H1 (cell line): ENCODE measurements around the gene FBXO28. TPM values are rescaled to one million over a fixed set of nuclear protein-coding genes. Genes with fewer than 3 reads are reported as not detected.

Experiments used
- CTCF ChIA-PET: fragments of 300-600 bp; sonication (Branson Sonifier 250); formaldehyde crosslinking; loops from one replicate; lab custom pipeline; 2021; ENCODE audit not compliant: partially characterized antibody; lab: Charles Lee
- POLR2A ChIA-PET: fragments of 300-600 bp; sonication (Branson Sonifier 250); formaldehyde crosslinking; loops from one replicate; lab custom pipeline; 2021; ENCODE audit warnings: inconsistent platforms; ENCODE audit not compliant: partially characterized antibody; lab: Charles Lee
- DNase-seq, 2 experiments: peaks; one replicate each; pipeline versions ENCODE4 v3.0.0 to v3.0.0-alpha.2; 2010 to 2022; ENCODE audit warnings: low spot score in 2 of 2, low read depth in 1 of 2, mixed read lengths in 1 of 2
- FAIRE-seq: peaks from 2 replicates; lab custom pipeline; 2011; peaks lifted over from hg19 to GRCh38; lab: Jason Lieb, UNC
- H2AFZ ChIP-seq: 2 replicates; pipeline ENCODE4 v1.8.1; 2012; ENCODE audit warnings: low read length, inconsistent platforms
- H2AK5ac ChIP-seq: 2 replicates; pipeline ENCODE4 v1.6.1; 2013; ENCODE audit warnings: low read depth, low read length
- H2BK120ac ChIP-seq: replicated peaks from 2 replicates; pipeline ENCODE3; 2013; ENCODE audit warnings: low read depth, low read length, inconsistent platforms
- H2BK12ac ChIP-seq: 2 replicates; pipeline ENCODE4 v1.6.1; 2013; ENCODE audit warnings: low read depth, low read length
- H2BK15ac ChIP-seq: 2 replicates; pipeline ENCODE4 v1.6.1; 2013; ENCODE audit warnings: low read length
- H2BK20ac ChIP-seq: 2 replicates; pipeline ENCODE4 v1.6.1; 2013; ENCODE audit warnings: low read length
- H2BK5ac ChIP-seq: 2 replicates; pipeline ENCODE4 v1.6.1; 2013; ENCODE audit warnings: low read depth, low read length
- H3K14ac ChIP-seq: 2 replicates; pipeline ENCODE4 v1.6.1; 2013; ENCODE audit warnings: inconsistent platforms; ENCODE audit not compliant: insufficient read length
- H3K18ac ChIP-seq: 2 replicates; pipeline ENCODE4 v1.6.1; 2013; ENCODE audit warnings: low read length; ENCODE audit errors: extremely low read depth
- H3K23ac ChIP-seq: 2 replicates; pipeline ENCODE4 v1.6.1; 2013; ENCODE audit warnings: inconsistent platforms; ENCODE audit not compliant: insufficient read length
- H3K23me2 ChIP-seq: 2 replicates; pipeline ENCODE4 v1.6.1; 2013; ENCODE audit warnings: low read depth, low read length
- H3K27ac ChIP-seq: 2 replicates; pipeline ENCODE4 v1.6.1; 2011; ENCODE audit warnings: low read depth, low read length, inconsistent platforms
- H3K27me3 ChIP-seq, 4 experiments: replicated peaks in 1 of 4; 1 replicate in 1 of 4; 2 replicates in 3 of 4; pipeline versions ENCODE4 v1.6.1 to v1.8.1; 2011 to 2013; ENCODE audit warnings: low read length in 3 of 4, mild to moderate bottlenecking in 3 of 4, inconsistent platforms in 2 of 4, mixed read lengths in 2 of 4, moderate library complexity in 1 of 4; ENCODE audit not compliant: control insufficient read depth in 3 of 4, insufficient read depth in 3 of 4; ENCODE audit errors: extremely low read depth in 1 of 4
- H3K36me3 ChIP-seq, 4 experiments: 2 replicates each; pipeline versions ENCODE4 v1.6.1 to v1.8.1; 2011 to 2013; ENCODE audit warnings: mild to moderate bottlenecking in 4 of 4, low read length in 3 of 4, moderate library complexity in 2 of 4, control low read depth in 1 of 4, inconsistent platforms in 1 of 4; ENCODE audit not compliant: insufficient read depth in 4 of 4, control insufficient read depth in 2 of 4
- H3K4ac ChIP-seq: replicated peaks from 2 replicates; pipeline ENCODE3; 2013; ENCODE audit warnings: low read length, low read depth, mixed read lengths, inconsistent platforms; ENCODE audit not compliant: insufficient read length
- H3K4me1 ChIP-seq, 4 experiments: replicated peaks in 1 of 4; 1 replicate in 1 of 4; 2 replicates in 3 of 4; pipeline versions ENCODE4 v1.6.1 to v1.8.1; 2011 to 2013; ENCODE audit warnings: low read length in 3 of 4, inconsistent platforms in 2 of 4, mixed read lengths in 1 of 4; ENCODE audit not compliant: insufficient read depth in 4 of 4, control insufficient read depth in 3 of 4
- H3K4me2 ChIP-seq, 2 experiments: 2 replicates each; pipeline versions ENCODE4 v1.6.1 to v1.8.1; 2011 to 2013; ENCODE audit warnings: low read depth in 2 of 2, low read length in 2 of 2, control low read depth in 1 of 2, inconsistent platforms in 1 of 2, mild to moderate bottlenecking in 1 of 2; ENCODE audit not compliant: insufficient read depth in 1 of 2
- H3K4me3 ChIP-seq, 4 experiments: fragments of 200-600, 300-600 bp in 1 of 4; sonication (generic), shearing (Covaris generic), sonication (Bioruptor Twin) in 1 of 4; 2 replicates each; pipeline versions ENCODE4 v1.5.1 to v1.8.1; 2011 to 2016; ENCODE audit warnings: low read length in 4 of 4, low read depth in 3 of 4, control low read depth in 2 of 4, inconsistent platforms in 2 of 4, mild to moderate bottlenecking in 2 of 4, mixed read lengths in 1 of 4, moderate library complexity in 1 of 4; ENCODE audit not compliant: insufficient read depth in 2 of 4; ENCODE audit errors: extremely low read depth in 1 of 4
- H3K56ac ChIP-seq: replicated peaks from 2 replicates; pipeline ENCODE3; 2013; ENCODE audit warnings: low read depth, mild to moderate bottlenecking, mixed read lengths, low read length, inconsistent platforms; ENCODE audit not compliant: insufficient read length
- H3K79me1 ChIP-seq: 2 replicates; pipeline ENCODE4 v1.6.1; 2013; ENCODE audit warnings: low read depth, low read length, control low read depth
- H3K79me2 ChIP-seq, 2 experiments: 2 replicates each; pipeline versions ENCODE4 v1.6.1 to v1.8.1; 2012 to 2013; ENCODE audit warnings: low read length in 2 of 2, mild to moderate bottlenecking in 2 of 2, inconsistent platforms in 1 of 2; ENCODE audit not compliant: insufficient read depth in 2 of 2, control insufficient read depth in 1 of 2
- H3K9ac ChIP-seq, 4 experiments: replicated peaks in 1 of 4; 1 replicate in 1 of 4; 2 replicates in 3 of 4; pipeline versions ENCODE4 v1.6.1 to v1.8.1; 2011 to 2013; ENCODE audit warnings: low read depth in 3 of 4, low read length in 3 of 4, control low read depth in 2 of 4, mild to moderate bottlenecking in 2 of 4, moderate library complexity in 2 of 4, inconsistent platforms in 1 of 4; ENCODE audit errors: extremely low read depth in 1 of 4
- H3K9me3 ChIP-seq, 2 experiments: 2 replicates each; pipeline versions ENCODE4 v1.6.1 to v1.8.1; 2012 to 2013; ENCODE audit warnings: mild to moderate bottlenecking in 2 of 2, moderate library complexity in 2 of 2, control low read depth in 1 of 2, inconsistent platforms in 1 of 2, low read depth in 1 of 2, low read length in 1 of 2, mixed read lengths in 1 of 2; ENCODE audit not compliant: insufficient read depth in 2 of 2
- H4K20me1 ChIP-seq, 2 experiments: replicated peaks in 1 of 2; 2 replicates each; pipeline versions ENCODE3 to v1.8.1; 2011 to 2013; ENCODE audit warnings: inconsistent platforms in 2 of 2, low read length in 2 of 2, mild to moderate bottlenecking in 1 of 2; ENCODE audit not compliant: insufficient read depth in 2 of 2, control insufficient read depth in 1 of 2
- H4K5ac ChIP-seq: 2 replicates; pipeline ENCODE4 v1.6.1; 2013; ENCODE audit warnings: low read length, low read depth, mixed read lengths, inconsistent platforms; ENCODE audit not compliant: insufficient read length
- H4K8ac ChIP-seq: 2 replicates; pipeline ENCODE4 v1.8.0; 2013; ENCODE audit warnings: mild to moderate bottlenecking, moderate library complexity, low read length, inconsistent platforms; ENCODE audit not compliant: insufficient read depth; ENCODE audit errors: extremely low read depth
- H4K91ac ChIP-seq: replicated peaks from 2 replicates; pipeline ENCODE3; 2013; ENCODE audit warnings: low read length, mixed read lengths, inconsistent platforms; ENCODE audit not compliant: insufficient read length
- BACH1 ChIP-seq: IDR thresholded peaks from 2 replicates; pipeline ENCODE4 v1.6.1; 2012; ENCODE audit warnings: low read length, improper control_type of control experiment
- BCL11A ChIP-seq, 2 experiments: IDR thresholded peaks; one replicate each; pipeline ENCODE4 v1.6.1; 2011; ENCODE audit warnings: low read depth in 2 of 2, low read length in 2 of 2, mild to moderate bottlenecking in 2 of 2
- EGR1 ChIP-seq: IDR thresholded peaks from 2 replicates; pipeline ENCODE4 v1.6.1; 2011; ENCODE audit warnings: low read depth, low read length, borderline replicate concordance
- HDAC2 ChIP-seq, 2 experiments: fragments of 300-600 bp in 1 of 2; sonication (generic) in 1 of 2; IDR thresholded peaks; 2 replicates each; pipeline ENCODE4 v1.6.1; 2011 to 2012; ENCODE audit warnings: low read depth in 2 of 2, low read length in 2 of 2, mild to moderate bottlenecking in 2 of 2, moderate library complexity in 2 of 2, borderline replicate concordance in 1 of 2, inconsistent platforms in 1 of 2
- KDM4A ChIP-seq: IDR thresholded peaks from one replicate; pipeline ENCODE4 v1.7.1; 2012; ENCODE audit warnings: low read depth, mild to moderate bottlenecking, moderate library complexity, low read length, inconsistent platforms; ENCODE audit not compliant: severe bottlenecking
- NANOG ChIP-seq: IDR thresholded peaks from 2 replicates; pipeline ENCODE4 v1.6.1; 2011; ENCODE audit warnings: low read length, low read depth, mild to moderate bottlenecking, inconsistent platforms; ENCODE audit not compliant: insufficient read depth, poor library complexity, severe bottlenecking
- SAP30 ChIP-seq: fragments of 300-600 bp; sonication (generic); IDR thresholded peaks from 2 replicates; pipeline ENCODE4 v1.7.1; 2012; ENCODE audit warnings: low read length, moderate library complexity, mild to moderate bottlenecking, inconsistent platforms; ENCODE audit not compliant: insufficient read depth, insufficient replicate concordance
- SIN3A ChIP-seq, 2 experiments: IDR thresholded peaks in 1 of 2; conservative IDR thresholded peaks in 1 of 2; 2 replicates each; pipeline ENCODE4 v1.6.1; 2011 to 2012; ENCODE audit warnings: low read length in 2 of 2, improper control_type of control experiment in 1 of 2, low read depth in 1 of 2, mild to moderate bottlenecking in 1 of 2
- SP1 ChIP-seq: IDR thresholded peaks from 2 replicates; pipeline ENCODE4 v1.6.1; 2011; ENCODE audit warnings: low read depth, low read length
- TAF1 ChIP-seq: IDR thresholded peaks from 2 replicates; pipeline ENCODE4 v1.6.1; 2011; ENCODE audit warnings: mild to moderate bottlenecking, low read depth, low read length
- TAF7 ChIP-seq: optimal IDR thresholded peaks from 2 replicates; pipeline ENCODE3; 2011; ENCODE audit warnings: low read depth, mild to moderate bottlenecking, inconsistent platforms, low read length, moderate library complexity, borderline replicate concordance
- TBP ChIP-seq: IDR thresholded peaks from 2 replicates; pipeline ENCODE4 v1.6.1; 2011; ENCODE audit warnings: low read depth, low read length, improper control_type of control experiment
- YY1 ChIP-seq: IDR thresholded peaks from 2 replicates; pipeline ENCODE4 v1.6.1; 2011; ENCODE audit warnings: low read depth, mild to moderate bottlenecking, low read length
- WGBS, 2 experiments: shearing (Covaris generic) in 1 of 2; methylation state at CpG; one replicate each; pipeline versions ENCODE4 v1.1.6 to v1.1.7; 2013 to 2015; ENCODE audit warnings: low lambda C conversion rate in 2 of 2, mixed read lengths in 2 of 2, inconsistent platforms in 1 of 2, low coverage in 1 of 2, missing lambda C conversion rate in 1 of 2; ENCODE audit not compliant: insufficient replicate concordance in 2 of 2, insufficient coverage in 1 of 2, insufficient read length in 1 of 2; ENCODE audit errors: extremely low coverage in 1 of 2, missing lambda C conversion rate in 1 of 2; 5-methylcytosine and 5-hydroxymethylcytosine counted together
- polyA plus RNA-seq, 7 experiments: library from polyadenylated mRNA; depleted of rRNA in 3 of 7; stranded (reverse) in 5 of 7; unstranded in 2 of 7; fragments of >200 nt in 5 of 7; fragments of 200-250 nt in 2 of 7; gene quantifications; 1 replicate in 5 of 7; 2 replicates in 1 of 7; 4 replicates in 1 of 7; pipeline versions ENCODE4 v1.2.1 to v1.2.3, GENCODE V29; 2011 to 2013; ENCODE audit warnings: missing spikeins in 2 of 7, mixed read lengths in 2 of 7
- total RNA-seq: library from RNA; stranded (reverse); fragmentation: NEBNext Ultra II Directional; extraction: Animal tissue kit (Norgen Biotek cat#: 25700); gene quantifications from 2 replicates; pipeline ENCODE4 v1.2.1, GENCODE V29; 2021

FBXO28 gene
- total and polyA plus RNA-seq, 2 of the 8 experiments (the other 6 are each of a cell fraction or from before 2014, with no cell fraction given), result 10.3 to 42.5 TPM

- H3K27me3 ChIP-seq, result no peaks in the 10 kb centered on the region
- H2BK12ac ChIP-seq, result no peak overlapping the region
- DNase-seq, result no peak
Observed at GRCh38 chr1:224118688-224119087, 4.8 kb downstream of the FBXO28 start.

More at GRCh38 chr1:224118688-224119087, 4.8 kb downstream of the FBXO28 start:
- Histone ChIP-seq H2AK5ac (no peak overlapping the region), H4K91ac (no peak overlapping the region), H3K14ac (no peak overlapping the region), H2BK5ac (no peak overlapping the region), H3K23ac (no peak overlapping the region), H3K23me2 (no peaks in the 10 kb centered on the region; the same call in 1 of the 2 replicates), H4K20me1 (peaks cover 5 to 7% of the 10 kb centered on the region in 2 experiments), H3K79me1 (peaks cover 2% of the 10 kb centered on the region; the same call in 1 of the 2 replicates), H3K9me3 (no peaks in the 10 kb centered on the region), H2BK20ac (no peak overlapping the region), H3K18ac (no peak overlapping the region), H3K4me2 (no peak overlapping the region), H2BK120ac (no peak overlapping the region), H3K4me3 (no peak overlapping the region), H3K4me1 (peaks cover 0 to 2% (median 0%) of the 10 kb centered on the region in 4 experiments; a peak in 2 of 7 replicates), H4K8ac (no peak overlapping the region), H2AFZ (no peak overlapping the region), H4K5ac (no peak overlapping the region), H3K36me3 (peaks cover 0 to 16% (median 0%) of the 10 kb centered on the region in 4 experiments; a peak in 1 of 8 replicates)
- WGBS, 2 experiments, result 91% methylated on average over 1 of the region's 1 CpG; no CpG with 5 or more reads in 1 of the 2 experiments
- TF ChIP-seq YY1, result no peak
- no peak for TF ChIP-seq HDAC2 (IDR thresholded peaks at IDR 0.05; ENCODE audit: borderline replicate concordance in 1 of 2, low read depth in 2 of 2, low read length in 2 of 2)
- TF ChIP-seq BCL11A (IDR thresholded peaks at IDR 0.05; ENCODE audit: low read depth in 2 of 2, low read length in 2 of 2), result no peak
- TF ChIP-seq SIN3A (conservative IDR thresholded peaks at IDR 0.05 in 1 of 2, IDR thresholded peaks at IDR 0.05 in 1 of 2; ENCODE audit: low read depth in 1 of 2, low read length in 2 of 2), result no peak
- TF ChIP-seq SP1, result no peak
- TF ChIP-seq NANOG, result no peak
- TF ChIP-seq SAP30, result no peak
- TF ChIP-seq TBP, result no peak
- TF ChIP-seq BACH1, result no peak
- no peak for TF ChIP-seq TAF7
- no peak for TF ChIP-seq TAF1
- TF ChIP-seq EGR1, result no peak
- TF ChIP-seq KDM4A, result no peak
- TF ChIP-seq, all 59 proteins: peak for 0
- Histone ChIP-seq H3K27ac (no peak overlapping the region), H2BK15ac (no peak overlapping the region), H3K9ac (no peak overlapping the region), H3K56ac (no peak overlapping the region), H3K4ac (no peak overlapping the region), H3K79me2 (peaks cover 19 to 94% of the 10 kb centered on the region in 2 experiments)
- ChIA-PET CTCF (interaction anchor here (0.6 to 3.9 kb wide), 4 partner anchors 11 to 39 kb away, joined by 3 to 13 read pairs (median 3); no protein-coding TSS in a partner anchor), POLR2A (interaction anchor here (0.6 kb wide), 1 partner anchor 172 kb away, joined by 3 read pairs; no protein-coding TSS in a partner anchor)
- FAIRE-seq, result no peak
